DND-41 (cell line): ENCODE measurements around the gene ECHS1.

Experiments used
- ATAC-seq: fragments of 200-7000 bp; cut with Tn5 transposase; 3 replicates; pipeline ENCODE4 v1.9.1; 2021; ENCODE audit warnings: low read depth; ENCODE audit not compliant: insufficient read depth
- DNase-seq: peaks from one replicate; pipeline ENCODE4 v3.0.0-alpha.2; 2020
- H2AFZ ChIP-seq: 2 replicates; pipeline ENCODE4 v1.6.0; 2012; ENCODE audit warnings: low read depth, low read length
- H3K27ac ChIP-seq: 2 replicates; pipeline ENCODE4 v1.5.1; 2012; ENCODE audit warnings: low read length, inconsistent platforms
- H3K27me3 ChIP-seq: fragments of 200-600 bp; sonication (generic); 2 replicates; pipeline ENCODE4 v1.6.0; 2012; ENCODE audit warnings: low read length, mild to moderate bottlenecking, inconsistent platforms; ENCODE audit not compliant: insufficient read depth, poor library complexity
- H3K36me3 ChIP-seq: 2 replicates; pipeline ENCODE4 v1.5.1; 2012; ENCODE audit warnings: low read length, inconsistent platforms; ENCODE audit not compliant: insufficient read depth
- H3K4me1 ChIP-seq: 2 replicates; pipeline ENCODE4 v1.5.1; 2012; ENCODE audit warnings: mild to moderate bottlenecking, low read length; ENCODE audit not compliant: insufficient read depth
- H3K4me2 ChIP-seq: 2 replicates; pipeline ENCODE4 v1.6.0; 2012; ENCODE audit warnings: mild to moderate bottlenecking, moderate library complexity, low read length, inconsistent platforms; ENCODE audit not compliant: insufficient read depth
- H3K4me3 ChIP-seq, 2 experiments: fragments of 200-600 bp in 1 of 2; shearing (Covaris generic) in 1 of 2; 2 replicates each; pipeline ENCODE4 v1.5.1; 2012 to 2016; ENCODE audit warnings: inconsistent platforms in 2 of 2, low read length in 2 of 2, mild to moderate bottlenecking in 2 of 2, low read depth in 1 of 2, moderate library complexity in 1 of 2
- H3K79me2 ChIP-seq: 2 replicates; pipeline ENCODE4 v1.6.0; 2012; ENCODE audit warnings: low read length, inconsistent platforms; ENCODE audit not compliant: insufficient read depth
- H3K9ac ChIP-seq: 2 replicates; pipeline ENCODE4 v1.6.0; 2012; ENCODE audit warnings: low read depth, mild to moderate bottlenecking, inconsistent platforms, low read length, moderate library complexity
- H3K9me3 ChIP-seq: 2 replicates; pipeline ENCODE4 v1.5.1; 2012; ENCODE audit warnings: low read length, moderate library complexity, mild to moderate bottlenecking, inconsistent platforms; ENCODE audit not compliant: insufficient read depth, severe bottlenecking
- H4K20me1 ChIP-seq: 2 replicates; pipeline ENCODE4 v1.6.0; 2012; ENCODE audit warnings: low read length; ENCODE audit not compliant: insufficient read depth
- EZH2 ChIP-seq: IDR thresholded peaks from 3 replicates; pipeline ENCODE4 v1.6.1; 2012; ENCODE audit warnings: borderline replicate concordance, low read depth, mild to moderate bottlenecking, moderate library complexity, low read length, inconsistent platforms; ENCODE audit not compliant: severe bottlenecking
- TF ChIP-seq, protein P1 (sequence below): IDR thresholded peaks from 2 replicates; pipeline ENCODE4 v1.5.1; 2012; ENCODE audit warnings: borderline replicate concordance, low read length, moderate library complexity, mild to moderate bottlenecking; ENCODE audit not compliant: poor library complexity, severe bottlenecking; ENCODE audit errors: extremely low read depth

Gene ECHS1

GRCh38 chr10:133314911-133315310, 58.2 kb downstream of the ECHS1 start:
- Histone ChIP-seq H3K79me2 (no peaks in the 10 kb centered on the region), H2AFZ (no peak overlapping the region), H4K20me1 (peaks cover 12% of the 10 kb centered on the region; the same call in 1 of the 2 replicates), H3K9me3 (no peaks in the 10 kb centered on the region), H3K9ac (no peak overlapping the region), H3K4me1 (peaks cover 8% of the 10 kb centered on the region), H3K4me3 (no peak overlapping the region), H3K27me3 (peaks cover 10% of the 10 kb centered on the region), H3K4me2 (no peak overlapping the region), H3K36me3 (peaks cover 28% of the 10 kb centered on the region), H3K27ac (no peak overlapping the region)
- DNase-seq (no peak), ATAC-seq (no peak)
- TF ChIP-seq EZH2 = no peak
- TF ChIP-seq, protein P1, sequence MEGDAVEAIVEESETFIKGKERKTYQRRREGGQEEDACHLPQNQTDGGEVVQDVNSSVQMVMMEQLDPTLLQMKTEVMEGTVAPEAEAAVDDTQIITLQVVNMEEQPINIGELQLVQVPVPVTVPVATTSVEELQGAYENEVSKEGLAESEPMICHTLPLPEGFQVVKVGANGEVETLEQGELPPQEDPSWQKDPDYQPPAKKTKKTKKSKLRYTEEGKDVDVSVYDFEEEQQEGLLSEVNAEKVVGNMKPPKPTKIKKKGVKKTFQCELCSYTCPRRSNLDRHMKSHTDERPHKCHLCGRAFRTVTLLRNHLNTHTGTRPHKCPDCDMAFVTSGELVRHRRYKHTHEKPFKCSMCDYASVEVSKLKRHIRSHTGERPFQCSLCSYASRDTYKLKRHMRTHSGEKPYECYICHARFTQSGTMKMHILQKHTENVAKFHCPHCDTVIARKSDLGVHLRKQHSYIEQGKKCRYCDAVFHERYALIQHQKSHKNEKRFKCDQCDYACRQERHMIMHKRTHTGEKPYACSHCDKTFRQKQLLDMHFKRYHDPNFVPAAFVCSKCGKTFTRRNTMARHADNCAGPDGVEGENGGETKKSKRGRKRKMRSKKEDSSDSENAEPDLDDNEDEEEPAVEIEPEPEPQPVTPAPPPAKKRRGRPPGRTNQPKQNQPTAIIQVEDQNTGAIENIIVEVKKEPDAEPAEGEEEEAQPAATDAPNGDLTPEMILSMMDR = no peak

DNA sequence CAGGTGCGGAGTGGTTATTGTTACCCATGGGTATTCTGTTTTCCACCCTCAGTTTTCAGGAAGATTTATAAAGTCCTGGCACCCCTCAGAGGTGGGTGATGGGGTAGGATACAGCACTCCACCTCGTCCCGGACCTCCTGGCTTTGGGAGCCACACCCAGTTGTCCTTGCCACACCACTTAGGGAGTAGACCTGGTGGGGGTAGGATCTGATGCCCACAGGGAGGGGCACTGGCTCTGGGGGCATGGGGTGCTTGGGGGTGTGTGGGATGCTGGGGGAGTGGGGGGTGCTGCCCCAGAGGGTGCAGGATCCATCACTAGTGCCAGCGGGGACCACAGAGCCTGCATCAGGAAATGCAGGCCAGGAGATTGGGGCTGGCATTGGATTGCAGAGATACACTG, 60.0 kb downstream of the ECHS1 start:
- Histone ChIP-seq H3K4me1 (peaks cover 11% of the 10 kb centered on the region), H3K4me2 (no peak overlapping the region), H2AFZ (no peak overlapping the region), H4K20me1 (peaks cover 20% of the 10 kb centered on the region), H3K9ac (no peak overlapping the region), H3K27me3 (no peaks in the 10 kb centered on the region), H3K36me3 (peaks cover 36% of the 10 kb centered on the region), H3K9me3 (no peaks in the 10 kb centered on the region), H3K79me2 (peaks cover 9% of the 10 kb centered on the region), H3K4me3 (no peak overlapping the region), H3K27ac (no peak overlapping the region)
- ATAC-seq (no peak), DNase-seq (no peak)
- TF ChIP-seq, protein P1 = no peak
- TF ChIP-seq EZH2 = no peak

DNA sequence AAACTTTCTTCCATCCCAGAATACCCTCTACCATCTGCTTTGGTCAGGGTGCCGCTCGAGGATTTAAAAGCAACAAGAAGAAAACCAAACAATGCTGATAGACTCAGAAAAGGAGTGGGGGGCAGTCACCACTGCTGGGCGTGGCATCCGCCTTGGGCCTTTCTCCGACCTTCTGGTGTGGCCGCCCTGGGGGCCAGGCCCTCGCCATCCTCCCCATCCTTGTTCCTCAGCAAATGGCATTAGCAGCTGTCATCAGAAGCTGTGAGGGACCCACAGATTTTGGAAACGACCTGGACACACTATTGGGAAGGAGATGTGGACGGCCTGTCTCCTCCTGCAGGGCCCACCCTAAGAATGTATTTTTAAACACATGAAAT, 60.4 kb downstream of the ECHS1 start:
- H3K27ac ChIP-seq = no peak overlapping the region
- H3K9me3 ChIP-seq = no peaks in the 10 kb centered on the region
- TF ChIP-seq, protein P1 = no peak
- no peak for TF ChIP-seq EZH2
- H3K4me1 ChIP-seq = peaks cover 14% of the 10 kb centered on the region
- H3K4me3 ChIP-seq = no peak overlapping the region
- H3K36me3 ChIP-seq = peaks cover 36% of the 10 kb centered on the region
- ATAC-seq (no peak), DNase-seq (no peak)
- H3K27me3 ChIP-seq = no peaks in the 10 kb centered on the region
- peaks cover 24% of the 10 kb centered on the region for H4K20me1 ChIP-seq
- H2AFZ ChIP-seq = no peak overlapping the region
- H3K4me2 ChIP-seq = no peak overlapping the region
- no peak overlapping the region for H3K9ac ChIP-seq
- peaks cover 13% of the 10 kb centered on the region for H3K79me2 ChIP-seq
